OCI-LY3 (cell line): Measurements from ENCODE around the gene ITIH6.

Source experiments
- CTCF ChIP-seq: fragments of 200-600, 300-600 bp; sonication (generic); IDR thresholded peaks from 2 replicates; pipeline ENCODE4 v1.5.1; 2014; ENCODE audit warnings: antibody characterized with exemption, low read length, low read depth
- EZH2phosphoT487 ChIP-seq: fragments of 200-600 bp; shearing (Covaris generic); IDR thresholded peaks from 2 replicates; pipeline ENCODE4 v1.6.1; 2018; ENCODE audit warnings: antibody characterized with exemption, mixed run types, low read depth

- TF ChIP-seq CTCF = no peak
- no peak for TF ChIP-seq EZH2phosphoT487
Observed at GRCh38 chrX:54819201-54819600, 21.1 kb upstream of the ITIH6 start.
